GM12891 (cell line): ENCODE measurements around the gene PCBP3.

Experiments
- POLR2A ChIP-seq: IDR thresholded peaks from 2 replicates; pipeline ENCODE4 v1.6.1; 2011; ENCODE audit warnings: low read depth, low read length, control low read depth
- POLR2AphosphoS5 ChIP-seq: IDR thresholded peaks from 2 replicates; pipeline ENCODE4 v1.6.1; 2011; ENCODE audit warnings: low read depth, low read length, control low read depth
- POU2F2 ChIP-seq: IDR thresholded peaks from 2 replicates; pipeline ENCODE4 v1.6.1; 2011; ENCODE audit warnings: low read depth, mild to moderate bottlenecking, control low read depth, low read length, moderate library complexity
- SPI1 ChIP-seq: IDR thresholded peaks from 2 replicates; pipeline ENCODE4 v1.6.1; 2011; ENCODE audit warnings: low read depth, low read length, control low read depth
- TAF1 ChIP-seq: IDR thresholded peaks from 2 replicates; pipeline ENCODE4 v1.6.1; 2011; ENCODE audit warnings: low read depth, low read length, control low read depth

DNA sequence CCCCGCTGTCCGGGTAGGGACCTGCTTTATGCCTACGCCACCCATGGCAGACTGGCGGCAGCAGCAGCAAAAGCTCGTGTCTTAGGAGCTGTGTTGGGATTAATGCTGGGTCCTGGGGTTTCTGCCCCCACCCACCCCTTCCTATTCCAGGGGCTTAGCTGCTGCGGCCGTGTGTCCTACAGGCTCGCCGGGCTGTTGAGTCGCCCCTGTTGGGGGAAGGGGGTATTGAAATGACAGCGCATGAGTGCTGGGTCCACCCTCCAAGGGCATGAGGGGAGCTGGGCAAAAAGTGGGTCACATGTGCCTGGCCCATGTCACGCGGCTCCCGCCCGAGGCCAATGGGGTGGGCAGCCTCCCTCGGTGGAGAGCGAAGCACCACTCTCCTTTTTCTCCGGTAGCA, 219.7 kb downstream of the PCBP3 start:
- TF ChIP-seq POLR2A (no peak), POU2F2 (no peak), SPI1 (no peak), TAF1 (no peak), POLR2AphosphoS5 (no peak)
